ENCODE results near the gene BIRC7.
"Not testable (repeated sequence)": the region's sequence is repeated elsewhere in the genome, so short reads cannot be mapped to it uniquely, and the experiment has no call there.

The BIRC7 gene

DNA sequence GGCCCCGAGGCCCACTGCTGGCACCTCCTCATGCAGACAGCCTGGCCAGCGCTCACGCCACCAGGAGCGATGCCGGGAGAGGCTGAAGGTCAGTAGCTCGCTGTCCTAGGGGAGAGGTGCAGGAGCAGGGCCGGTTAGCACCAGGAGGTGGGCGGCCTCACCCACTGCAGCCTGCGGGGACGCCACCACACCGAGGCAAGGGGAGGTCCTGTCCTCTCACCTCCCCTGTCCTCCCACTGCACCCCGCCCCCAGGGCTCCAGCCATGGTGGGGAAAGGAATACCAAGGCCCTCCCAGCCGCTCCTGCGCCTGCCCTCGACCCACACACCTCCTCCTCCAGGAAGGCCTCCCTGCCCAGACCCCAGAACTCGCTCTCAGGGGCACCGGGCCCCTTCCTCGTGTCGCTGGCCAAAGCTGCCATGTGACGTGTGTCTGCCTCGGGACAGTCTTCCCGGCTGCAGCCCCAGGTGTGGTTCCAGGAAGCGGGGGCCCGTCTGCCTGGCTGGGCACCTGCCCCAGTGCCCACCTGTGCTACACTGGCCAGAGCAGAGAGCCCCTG lies 12.0 kb downstream of the BIRC7 start:
- no peak for DNase-seq (ENCODE audit: low read depth in 3 of 3)

DNA sequence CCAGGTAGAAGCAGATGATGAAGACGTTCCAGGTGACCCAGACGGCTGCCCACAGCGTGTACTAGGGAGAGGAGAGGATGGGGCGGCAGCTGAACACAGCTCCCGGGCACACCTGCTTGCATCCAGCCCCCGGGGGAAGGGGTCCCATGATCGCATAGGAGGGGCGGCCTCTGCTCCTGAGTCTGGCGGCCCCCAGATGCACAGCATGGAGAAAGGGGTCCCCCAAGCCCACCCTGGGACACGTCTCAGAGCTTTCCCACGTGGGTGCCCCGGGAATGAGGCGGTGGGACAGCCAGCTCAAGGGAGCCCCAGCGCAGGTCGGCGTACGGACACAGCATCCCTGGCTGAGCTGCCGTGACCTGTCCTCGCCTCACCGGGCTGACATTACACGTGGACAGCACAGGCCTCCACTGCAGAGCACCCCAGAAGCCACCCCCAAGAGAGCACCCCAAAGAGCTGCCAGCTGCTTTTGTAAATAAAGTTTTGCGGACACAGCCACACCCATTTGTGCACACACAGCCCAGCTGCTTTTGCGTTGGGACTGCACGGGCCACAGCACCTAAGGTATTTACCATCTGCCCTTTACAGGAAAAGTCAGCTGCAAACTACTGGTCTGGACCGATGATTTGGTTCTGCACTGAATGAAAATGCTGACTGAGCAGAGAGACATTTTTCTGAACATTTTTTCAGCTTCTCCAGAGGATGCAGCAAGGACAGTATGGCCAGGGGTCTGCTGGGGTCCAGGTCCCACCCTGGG lies 13.3 kb downstream of the BIRC7 start:
- no peak for DNase-seq (ENCODE audit: low read depth in 3 of 3)

DNA sequence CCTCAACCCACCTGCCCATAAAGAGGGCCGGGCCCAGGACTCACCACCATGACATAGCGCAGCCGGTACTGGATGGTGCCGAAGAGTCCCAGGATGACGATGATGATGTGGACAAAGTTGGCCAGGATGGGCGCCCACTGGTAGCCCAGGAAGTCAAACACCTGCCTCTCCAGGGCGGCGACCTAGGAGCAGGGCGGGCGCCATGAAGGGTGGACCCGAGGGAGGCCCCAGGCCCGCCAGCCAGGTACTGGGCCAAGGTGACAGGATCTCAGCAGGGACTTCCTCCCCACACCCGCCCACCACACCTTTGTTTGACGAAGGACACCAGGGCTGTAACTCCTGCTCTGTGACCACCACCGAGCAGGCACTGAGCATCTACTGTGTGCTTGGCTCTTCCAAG lies 14.2 kb downstream of the BIRC7 start:
- no peak for DNase-seq (ENCODE audit: low read depth in 3 of 3)

DNA sequence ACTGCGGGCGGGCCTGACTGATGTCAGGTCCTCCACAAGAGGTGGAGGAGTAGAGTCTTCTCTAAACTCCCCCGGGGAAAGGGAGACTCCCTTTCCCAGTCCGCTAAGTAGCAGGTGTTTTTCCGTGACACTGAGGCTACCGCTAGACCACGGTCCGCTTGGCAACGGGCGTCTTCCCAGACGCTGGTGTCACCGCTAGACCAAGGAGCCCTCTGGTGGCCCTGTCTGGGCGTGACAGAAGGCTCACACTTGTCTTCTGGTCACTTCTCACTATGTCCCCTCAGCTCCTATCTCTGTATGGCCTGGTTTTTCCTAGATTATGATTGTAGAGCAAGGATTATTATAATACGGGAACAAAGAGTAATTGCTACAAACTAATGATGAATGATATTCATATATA lies 15.6 kb downstream of the BIRC7 start:
- not testable (repeated sequence) for DNase-seq (ENCODE audit: low read depth in 3 of 3)

DNA sequence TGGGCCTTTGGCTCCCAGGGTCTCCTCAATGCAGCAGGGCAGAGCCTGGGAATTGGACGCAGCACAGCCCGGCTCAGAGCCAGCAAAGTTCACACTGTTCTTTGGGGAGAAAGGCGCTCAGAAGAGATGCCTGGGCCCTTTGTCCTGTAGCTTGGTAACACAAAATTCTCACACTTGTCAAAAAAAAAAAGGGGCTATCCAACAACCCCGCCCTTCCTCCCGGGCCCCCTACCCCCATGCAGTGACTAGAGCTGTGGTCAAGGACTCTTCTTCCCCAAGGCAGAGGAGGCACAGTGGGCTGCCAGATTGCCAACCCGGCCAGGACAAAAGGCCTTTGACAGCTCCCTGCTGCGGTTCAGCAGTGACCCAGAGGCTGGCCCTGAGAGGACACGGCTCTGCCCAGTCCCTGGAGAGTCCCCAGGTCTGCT lies 16.6 kb downstream of the BIRC7 start:
- no peak for DNase-seq (ENCODE audit: low read depth in 3 of 3)

DNA sequence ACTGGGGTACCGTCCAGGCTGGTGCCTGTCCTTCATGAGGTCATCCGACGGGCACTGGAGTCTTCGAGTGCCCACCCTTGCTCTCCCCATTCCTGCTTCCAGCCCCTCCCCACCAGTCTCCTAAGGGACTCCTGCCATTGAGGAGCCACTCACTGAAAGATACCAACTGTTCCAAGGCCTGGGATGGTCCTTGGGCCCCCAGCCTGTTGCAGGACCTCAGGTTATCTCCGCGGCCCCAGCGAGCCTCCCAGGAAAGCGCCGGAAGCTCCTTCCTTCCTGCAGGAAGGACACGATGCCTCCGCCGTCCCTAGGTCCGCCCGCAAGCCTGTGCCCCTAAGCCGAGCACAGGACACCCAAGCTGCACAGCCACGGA lies 17.3 kb downstream of the BIRC7 start:
- DNase-seq (ENCODE audit: low read depth in 3 of 3), result no peak

DNA sequence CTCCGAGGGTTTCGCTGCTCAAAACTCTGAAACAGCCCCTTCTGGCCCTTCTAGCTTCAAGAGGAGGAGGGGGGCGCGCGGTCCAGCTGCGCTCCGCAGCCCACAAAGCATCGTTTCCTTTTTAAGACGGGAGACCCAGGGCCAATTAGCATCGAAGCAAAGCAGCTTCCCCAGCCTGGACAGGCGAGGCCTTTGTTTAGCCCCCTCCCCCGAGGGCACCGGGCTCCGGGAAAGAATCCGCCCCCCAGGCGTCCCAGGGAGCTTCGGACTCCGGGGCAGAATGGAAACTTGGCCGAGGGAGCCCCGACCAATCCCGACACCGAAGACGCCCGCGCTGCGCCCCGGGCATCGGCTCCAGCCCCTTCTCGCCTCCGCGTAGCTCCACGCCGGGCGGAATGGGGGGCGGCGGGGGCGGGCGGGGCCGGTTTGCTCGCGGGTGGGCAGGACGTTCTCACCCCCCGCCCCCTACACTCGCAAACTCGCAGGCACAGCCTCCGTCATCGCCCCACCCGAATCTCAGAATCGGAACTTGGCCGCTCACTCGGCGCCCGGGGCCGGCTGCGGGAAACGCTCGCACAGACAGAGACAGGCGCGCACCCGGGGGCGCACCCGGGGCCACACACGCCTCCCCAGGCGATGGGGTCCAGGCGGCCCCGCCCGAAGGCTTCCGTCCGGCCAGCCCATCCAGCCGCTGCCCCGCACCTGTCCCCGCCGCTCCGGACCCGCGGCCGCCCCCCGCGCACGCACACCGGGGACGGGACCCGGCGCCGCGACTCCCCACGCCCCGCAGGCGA lies 17.9 kb downstream of the BIRC7 start:
- DNase-seq (ENCODE audit: low read depth in 3 of 3), result no peak

DNA sequence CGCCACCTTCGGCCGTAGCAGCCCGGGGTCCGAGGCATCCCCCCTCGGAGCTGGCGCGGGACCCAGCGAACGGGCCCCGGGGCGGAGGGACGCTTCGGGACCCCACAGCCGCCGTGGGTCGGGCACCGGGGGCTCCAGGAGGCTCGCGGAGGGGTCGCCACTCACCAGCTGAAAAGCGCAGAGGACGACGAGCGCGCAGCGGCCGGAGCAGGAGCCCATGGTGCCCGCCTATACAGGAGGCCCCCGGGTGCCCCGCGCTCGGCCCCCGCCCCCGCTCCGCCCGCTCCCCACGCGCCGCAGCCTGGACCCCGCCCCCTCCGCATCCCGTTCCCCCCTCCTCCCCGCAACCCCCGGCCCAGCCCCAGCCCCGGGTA lies 18.5 kb downstream of the BIRC7 start, which contains the start of gene NKAIN4:
NKAIN4 (minus strand) TSS at position 232 of the 374 bp plus-strand sequence; CDS start at position 219, 13 bp downstream.
- DNase-seq (ENCODE audit: low read depth in 3 of 3), result no peak

DNA sequence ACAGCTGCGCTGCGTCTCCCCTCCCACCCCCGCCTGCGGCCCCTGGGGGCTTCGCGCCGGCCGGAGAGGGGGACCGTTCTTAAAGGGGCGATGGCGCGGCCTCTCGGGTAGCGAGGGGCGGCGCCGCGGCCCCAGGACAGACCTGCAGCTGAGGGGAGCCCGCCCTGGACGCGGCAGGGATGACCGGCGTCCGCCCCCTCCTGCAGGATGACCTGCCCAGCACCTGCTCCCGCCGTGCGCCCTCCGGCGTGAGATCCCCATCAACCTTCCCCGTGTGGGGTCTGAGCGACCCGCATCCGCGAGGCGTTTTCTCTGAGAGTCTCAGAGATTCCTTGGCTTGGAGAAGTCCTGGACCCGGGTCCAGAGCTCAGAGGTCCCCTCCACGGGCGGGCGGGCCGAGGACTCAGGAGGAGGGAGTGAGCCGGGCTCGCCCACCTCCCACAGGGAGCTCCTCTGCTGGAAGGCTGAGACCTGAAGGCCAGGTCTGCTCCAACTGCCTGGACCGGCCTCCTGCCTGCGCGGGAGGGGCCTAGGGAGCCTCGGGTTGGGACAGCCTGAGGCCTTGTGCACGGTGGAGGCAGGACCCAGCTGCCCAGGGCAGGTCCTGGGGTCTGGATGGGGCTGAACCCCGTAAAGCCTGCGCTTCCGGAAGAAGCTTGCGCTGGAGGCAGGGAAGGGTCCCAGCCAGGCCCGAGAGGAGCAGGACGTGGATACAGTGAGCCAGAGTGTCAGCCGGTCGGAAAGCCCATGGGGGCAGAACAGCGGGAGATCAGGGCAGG lies 19.1 kb downstream of the BIRC7 start:
- no peak for DNase-seq (ENCODE audit: low read depth in 3 of 3)

DNA sequence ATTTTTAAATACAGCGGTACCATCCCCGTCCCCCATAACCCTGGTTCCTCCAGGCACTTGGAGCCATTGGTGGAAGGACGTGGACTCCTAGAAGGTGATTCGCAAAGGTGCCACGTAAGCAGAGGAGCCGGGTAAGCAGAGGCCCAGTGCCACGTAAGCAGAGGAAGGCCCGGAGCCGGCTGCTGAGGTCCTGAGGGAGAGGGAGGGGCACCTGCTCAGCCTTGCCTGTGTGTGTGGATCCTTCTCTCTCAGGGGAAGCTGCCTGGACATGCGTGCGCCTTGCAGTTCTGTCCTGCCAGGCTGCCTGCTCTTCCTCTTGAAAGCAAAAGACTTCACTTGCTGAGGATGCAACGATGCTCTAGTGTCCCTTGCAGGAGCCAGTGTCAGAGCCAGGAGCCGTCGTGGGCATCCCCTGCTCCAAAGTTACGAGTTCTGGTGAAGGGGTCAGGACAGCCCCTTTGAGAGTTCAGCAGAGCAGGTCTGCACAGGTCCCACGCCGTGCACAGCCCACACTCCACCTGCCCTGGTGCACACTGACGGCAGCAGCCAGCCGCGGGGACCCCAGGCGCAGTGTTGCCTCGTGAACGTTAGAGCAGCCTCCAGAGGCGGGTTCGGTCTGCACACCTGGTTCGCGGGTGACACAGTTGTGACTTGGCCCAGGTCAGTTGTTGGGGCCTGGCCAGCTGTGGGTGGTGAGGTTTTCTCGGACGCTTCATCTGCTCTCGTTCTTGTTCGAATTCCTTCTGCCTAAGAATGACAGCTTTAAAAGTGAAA lies 20.4 kb downstream of the BIRC7 start:
- DNase-seq (ENCODE audit: low read depth in 3 of 3), result no peak

DNA sequence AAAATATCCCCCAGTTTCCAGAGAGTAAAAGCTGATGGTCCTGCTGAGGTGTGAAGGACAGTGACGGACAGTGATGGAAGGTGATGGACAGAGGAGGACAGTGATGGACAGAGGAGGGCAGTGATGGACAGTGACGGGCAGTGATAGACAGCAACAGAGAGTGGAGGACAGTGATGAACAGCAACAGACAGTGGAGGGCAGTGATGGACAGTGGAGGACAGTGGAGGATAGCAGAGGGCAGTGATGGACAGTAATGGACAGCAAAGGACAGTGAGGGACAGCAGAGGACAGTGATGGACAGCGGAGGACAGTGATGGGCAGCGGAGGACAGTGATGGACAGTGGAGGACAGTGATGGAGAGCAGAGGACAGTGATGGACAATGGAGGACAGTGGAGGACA lies 21.2 kb downstream of the BIRC7 start:
- no peak for DNase-seq (ENCODE audit: low read depth in 3 of 3)

DNA sequence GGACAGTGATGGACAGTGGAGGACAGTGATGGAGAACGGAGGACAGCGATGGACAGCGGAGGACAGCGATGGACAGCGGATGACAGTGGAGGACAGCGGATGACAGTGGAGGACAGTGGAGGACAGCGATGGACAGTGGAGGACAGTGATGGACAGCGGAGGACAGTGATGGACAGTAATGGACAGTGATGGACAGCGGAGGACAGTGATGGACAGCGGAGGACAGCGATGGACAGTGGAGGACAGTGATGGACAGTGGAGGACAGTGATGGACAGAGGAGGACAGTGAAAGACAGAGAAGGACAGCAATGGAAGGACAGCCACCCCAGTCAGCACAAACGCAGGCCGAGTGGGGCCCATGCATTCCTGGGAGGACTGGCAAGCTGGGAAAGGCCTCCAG lies 21.9 kb downstream of the BIRC7 start:
- DNase-seq (ENCODE audit: low read depth in 3 of 3), result no peak

DNA sequence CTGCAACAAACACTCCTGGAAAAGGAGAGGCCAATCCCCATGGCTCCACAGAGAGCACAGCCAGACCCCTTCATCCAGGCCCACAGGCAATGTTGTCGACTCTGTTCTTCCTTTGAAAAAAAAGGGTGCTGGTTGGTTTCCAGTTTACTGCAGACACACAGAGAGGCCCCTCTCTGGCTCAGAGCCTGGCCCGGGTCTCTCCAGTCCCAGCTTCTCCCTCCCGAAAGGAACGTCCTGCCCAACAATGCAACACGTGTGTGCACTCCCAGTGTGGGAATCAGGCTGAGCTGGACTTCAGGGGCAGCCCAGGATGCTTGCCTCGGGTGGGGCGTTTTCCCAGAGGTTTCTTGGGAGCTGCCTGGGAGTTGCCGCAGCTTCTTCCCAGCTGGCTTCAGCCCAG lies 23.1 kb downstream of the BIRC7 start:
- DNase-seq (ENCODE audit: low read depth in 3 of 3), result no peak

DNA sequence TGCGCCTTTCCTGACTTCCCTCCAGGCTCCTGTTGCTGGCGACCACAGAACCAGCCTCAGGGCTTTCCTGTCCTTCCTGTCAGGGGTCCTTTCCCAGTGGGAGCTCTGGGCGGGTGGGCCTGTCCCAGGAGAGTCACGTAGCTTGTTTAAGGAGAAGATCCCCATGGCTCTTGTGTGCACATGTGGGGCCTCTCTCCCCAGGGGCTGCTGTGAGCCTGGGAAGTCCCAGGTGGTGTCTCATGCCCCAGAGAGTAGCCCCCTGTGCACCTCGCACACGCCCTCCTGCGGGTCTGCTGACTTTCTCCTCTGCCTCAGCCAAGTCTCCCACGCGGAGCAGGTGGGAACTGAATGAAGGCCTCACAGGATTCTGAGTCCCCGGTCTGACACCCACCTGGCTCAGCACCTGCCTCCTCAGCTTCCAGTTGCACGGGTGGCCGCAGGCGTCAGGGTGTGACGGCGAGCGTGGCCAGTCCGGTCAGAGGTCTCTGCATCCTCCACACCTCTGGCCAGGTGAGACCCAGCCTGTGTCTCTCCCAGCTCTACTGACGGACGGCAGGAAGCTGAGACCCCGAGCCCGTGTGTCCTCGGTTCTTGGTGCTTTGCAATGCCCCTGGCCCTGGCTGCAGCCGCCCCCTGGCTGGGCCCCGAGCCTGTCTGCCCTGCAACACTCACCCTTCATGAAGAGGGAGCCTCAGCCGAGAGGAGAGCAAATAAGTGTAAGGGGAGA lies 24.2 kb downstream of the BIRC7 start:
- DNase-seq (ENCODE audit: low read depth in 3 of 3), result no peak

DNA sequence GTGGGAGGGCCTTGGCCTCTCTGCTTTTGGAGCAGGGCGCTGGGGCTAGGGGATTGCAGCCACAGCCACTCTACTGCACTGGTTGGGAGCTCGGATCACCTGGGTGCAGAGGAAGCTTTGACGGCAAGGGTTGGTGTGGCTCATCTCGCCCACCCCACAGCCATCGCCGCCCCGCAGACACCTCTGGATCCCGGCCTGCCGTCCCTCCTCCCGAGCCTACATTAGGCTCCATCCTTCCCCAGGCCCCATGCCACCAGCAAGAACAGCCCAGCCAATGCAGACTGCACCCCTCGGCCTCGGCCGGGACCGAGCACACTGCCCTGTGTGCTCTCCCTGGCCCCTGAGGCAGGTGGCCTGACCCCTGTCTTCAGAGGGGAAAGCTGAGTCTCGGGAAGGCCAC lies 24.8 kb downstream of the BIRC7 start:
- no peak for DNase-seq (ENCODE audit: low read depth in 3 of 3)

DNA sequence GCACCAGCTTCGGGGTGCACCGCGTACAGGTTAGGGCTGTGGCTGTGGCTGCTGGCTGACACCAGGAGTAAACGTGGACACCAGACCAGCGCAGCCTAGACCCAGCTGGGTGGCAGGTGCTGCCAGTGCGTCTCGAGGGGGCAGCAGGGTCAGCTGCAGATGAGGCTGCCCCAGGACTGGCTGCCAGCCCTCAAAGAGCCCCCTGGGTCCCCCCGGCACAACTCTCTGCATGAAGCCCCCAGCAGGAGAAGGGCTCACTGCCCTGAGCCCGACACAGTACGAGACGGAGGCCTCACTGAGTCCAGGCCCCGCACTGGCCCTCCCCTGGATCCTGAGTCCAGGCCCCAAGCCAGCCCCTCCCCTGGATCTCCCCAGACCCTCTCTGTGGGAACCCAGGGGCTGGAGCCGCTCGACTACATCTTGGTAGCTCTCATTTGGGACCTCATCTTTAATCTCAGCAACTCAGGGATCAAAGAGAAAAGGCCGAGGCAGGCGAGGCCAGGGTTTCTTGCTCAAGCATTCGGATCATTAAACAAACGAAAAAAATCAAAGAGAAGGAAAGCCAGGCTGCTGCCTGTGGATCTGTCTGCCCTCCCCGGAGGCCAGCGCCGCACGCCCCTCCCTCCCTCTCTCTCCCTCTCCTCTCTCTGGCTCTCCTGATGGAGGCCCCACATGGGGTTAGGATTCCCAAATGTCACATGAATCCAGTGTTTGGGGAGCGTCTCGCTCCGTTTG lies 25.5 kb downstream of the BIRC7 start:
- no peak for DNase-seq (ENCODE audit: low read depth in 3 of 3)

DNA sequence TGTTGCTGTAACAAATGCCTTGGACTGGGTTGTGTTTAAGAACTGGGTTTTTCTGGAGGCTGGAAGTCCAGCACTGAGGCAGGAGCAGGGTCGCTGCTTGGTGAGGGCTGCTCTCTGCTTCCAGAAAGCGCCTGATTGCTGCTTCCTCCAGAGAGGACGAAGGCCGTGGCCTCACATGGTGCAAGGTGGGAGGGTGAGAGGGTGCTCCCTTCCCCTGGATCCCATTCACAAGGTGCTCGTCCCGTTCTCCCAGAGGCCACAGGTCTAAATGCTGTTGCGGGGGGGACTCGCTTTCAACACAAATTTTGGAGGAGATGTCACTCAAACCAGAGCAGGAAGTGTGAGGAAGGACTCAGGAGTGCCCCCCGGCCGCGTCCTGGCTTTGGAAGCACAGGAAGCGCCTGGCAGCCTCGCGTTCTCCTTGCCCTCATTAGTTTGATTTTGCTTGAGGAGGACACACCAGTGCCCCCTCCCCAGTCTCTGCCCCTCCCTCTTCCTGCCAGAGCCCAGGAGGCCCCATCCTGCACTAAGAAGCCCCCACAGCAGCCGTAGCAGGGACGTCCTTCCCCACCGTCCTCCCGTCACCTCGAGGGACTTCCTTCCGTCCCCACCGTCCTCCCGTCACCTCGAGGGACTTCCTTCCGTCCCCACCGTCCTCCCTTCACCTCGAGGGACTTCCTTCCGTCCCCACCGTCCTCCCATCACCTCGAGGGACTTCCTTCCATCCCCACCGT lies 26.3 kb downstream of the BIRC7 start:
- no peak for DNase-seq (ENCODE audit: low read depth in 3 of 3)

DNA sequence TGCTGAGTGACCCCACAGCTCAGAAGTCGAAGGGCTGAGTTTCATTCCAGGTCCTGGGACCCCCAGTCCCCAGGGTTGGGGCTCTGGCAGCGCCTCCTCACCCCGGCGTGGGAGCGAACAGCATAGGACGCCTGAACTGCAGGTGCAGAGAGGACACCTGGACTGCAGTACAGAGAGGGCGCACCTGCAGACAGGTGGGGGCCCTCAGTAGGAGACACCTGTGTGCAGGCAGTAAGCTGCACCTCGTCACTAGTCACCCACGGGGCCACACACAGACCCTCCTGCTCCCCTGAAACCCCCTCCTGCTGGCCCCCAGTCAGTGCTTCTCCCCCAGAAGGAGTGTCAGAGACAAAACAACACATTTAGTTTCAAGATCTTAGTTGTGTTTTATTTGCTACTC lies 27.1 kb downstream of the BIRC7 start:
- DNase-seq (ENCODE audit: low read depth in 3 of 3), result no peak

DNA sequence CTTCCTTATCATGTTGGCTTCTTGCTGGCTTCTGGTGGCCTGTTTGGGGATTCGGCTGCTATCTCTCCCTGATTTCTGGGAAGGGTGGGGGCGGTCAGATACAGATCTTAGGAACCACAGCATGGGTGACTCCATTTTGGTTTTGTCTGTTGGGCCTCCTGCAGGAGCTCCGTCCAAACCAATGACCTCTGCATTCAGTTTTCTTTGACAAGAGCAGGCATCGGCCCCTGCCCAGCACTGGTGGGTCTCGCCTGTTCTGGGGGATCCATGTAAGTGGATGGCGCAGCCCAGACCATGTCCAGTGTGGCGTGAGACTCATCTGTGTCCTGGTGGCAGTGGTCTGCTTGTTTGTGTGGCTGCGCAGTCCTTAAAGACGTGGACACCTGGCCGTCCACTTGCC lies 28.3 kb downstream of the BIRC7 start:
- DNase-seq (ENCODE audit: low read depth in 3 of 3), result no peak
